ENCODE data around the gene FARP2.

DNA sequence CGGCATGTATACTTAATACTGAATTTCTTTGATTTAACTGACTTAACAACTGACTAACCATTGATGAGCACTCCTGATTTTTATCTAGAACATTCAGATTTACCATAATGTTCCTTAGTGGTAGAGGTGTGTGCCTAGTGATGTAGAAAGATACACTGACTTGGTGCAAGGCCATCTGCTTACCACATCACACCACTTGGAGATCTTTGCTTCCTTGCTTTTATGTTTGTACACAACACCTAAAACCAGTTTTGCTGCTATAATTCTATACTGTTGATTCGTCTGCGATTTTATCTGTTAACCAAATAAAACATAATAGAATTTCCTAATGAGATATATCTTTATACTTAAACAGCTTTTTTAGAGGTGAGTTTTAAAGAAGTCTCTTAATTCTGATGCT lies 3.9 kb upstream of the FARP2 start:
- TF ChIP-seq, protein P1, sequence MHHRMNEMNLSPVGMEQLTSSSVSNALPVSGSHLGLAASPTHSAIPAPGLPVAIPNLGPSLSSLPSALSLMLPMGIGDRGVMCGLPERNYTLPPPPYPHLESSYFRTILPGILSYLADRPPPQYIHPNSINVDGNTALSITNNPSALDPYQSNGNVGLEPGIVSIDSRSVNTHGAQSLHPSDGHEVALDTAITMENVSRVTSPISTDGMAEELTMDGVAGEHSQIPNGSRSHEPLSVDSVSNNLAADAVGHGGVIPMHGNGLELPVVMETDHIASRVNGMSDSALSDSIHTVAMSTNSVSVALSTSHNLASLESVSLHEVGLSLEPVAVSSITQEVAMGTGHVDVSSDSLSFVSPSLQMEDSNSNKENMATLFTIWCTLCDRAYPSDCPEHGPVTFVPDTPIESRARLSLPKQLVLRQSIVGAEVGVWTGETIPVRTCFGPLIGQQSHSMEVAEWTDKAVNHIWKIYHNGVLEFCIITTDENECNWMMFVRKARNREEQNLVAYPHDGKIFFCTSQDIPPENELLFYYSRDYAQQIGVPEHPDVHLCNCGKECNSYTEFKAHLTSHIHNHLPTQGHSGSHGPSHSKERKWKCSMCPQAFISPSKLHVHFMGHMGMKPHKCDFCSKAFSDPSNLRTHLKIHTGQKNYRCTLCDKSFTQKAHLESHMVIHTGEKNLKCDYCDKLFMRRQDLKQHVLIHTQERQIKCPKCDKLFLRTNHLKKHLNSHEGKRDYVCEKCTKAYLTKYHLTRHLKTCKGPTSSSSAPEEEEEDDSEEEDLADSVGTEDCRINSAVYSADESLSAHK (CRISPR knock-in tag; IDR thresholded peaks at IDR 0.05; ENCODE audit: borderline replicate concordance): no peak
- TF ChIP-seq CTCF (CRISPR knock-in tag; IDR thresholded peaks at IDR 0.05) (no peak), YY1 (IDR thresholded peaks at IDR 0.05; ENCODE audit: insufficient read depth, insufficient replicate concordance, low read depth, low read length) (no peak)

All from HepG2 (cell line).